Gastrocnemius medialis (tissue), 4 donors: ENCODE data around the gene KANSL1. TPM values are rescaled to one million over a fixed set of nuclear protein-coding genes. Genes with fewer than 3 reads are reported as not detected.

Source experiments
- ATAC-seq, 2 donors: fragments of 150-250 bp; one replicate each; pipeline ENCODE4 v1.9.1; 2016
- DNase-seq, 2 donors: peaks; one replicate each; pipeline ENCODE4 v3.0.0-alpha.2; 2019
- H3K27ac ChIP-seq, 4 donors: fragments of 200-600 bp; sonication (generic); 1 replicate in 1 of 4; 2 replicates in 3 of 4; pipeline ENCODE4 v1.5.1; 2016 to 2018; ENCODE audit warnings: mild to moderate bottlenecking in 2 of 4, moderate library complexity in 1 of 4
- H3K27me3 ChIP-seq, 3 donors: fragments of 200-600 bp; sonication (generic) in 2 of 3; 1 replicate in 1 of 3; 2 replicates in 2 of 3; pipeline versions ENCODE4 v1.5.1 to v1.6.0; 2016 to 2019; ENCODE audit warnings: mild to moderate bottlenecking in 1 of 3, moderate library complexity in 1 of 3
- H3K36me3 ChIP-seq, 2 donors: fragments of 200-600 bp; sonication (generic) in 1 of 2; one replicate each; pipeline ENCODE4 v1.5.1; 2017 to 2018
- H3K4me1 ChIP-seq, 2 donors: fragments of 200-600 bp; sonication (generic) in 1 of 2; one replicate each; pipeline ENCODE4 v1.5.1; 2016 to 2017; ENCODE audit warnings: mild to moderate bottlenecking in 2 of 2
- H3K4me3 ChIP-seq, 4 donors: fragments of 200-600 bp; sonication (generic) in 3 of 4; 1 replicate in 1 of 4; 2 replicates in 3 of 4; pipeline ENCODE4 v1.5.1; 2016 to 2019; ENCODE audit warnings: mild to moderate bottlenecking in 2 of 4
- H3K9me3 ChIP-seq, 3 donors: fragments of 200-600 bp; sonication (generic) in 2 of 3; 1 replicate in 1 of 3; 2 replicates in 2 of 3; pipeline ENCODE4 v1.5.1; 2016 to 2019
- CTCF ChIP-seq, 5 experiments: fragments of 450-650 bp in 3 of 5; fragments of 200-600 bp in 2 of 5; sonication (generic) in 2 of 5; IDR thresholded peaks in 4 of 5; conservative IDR thresholded peaks in 1 of 5; 1 replicate in 4 of 5; 2 replicates in 1 of 5; pipeline ENCODE4 v1.5.1; 2016 to 2019; ENCODE audit warnings: antibody characterized with exemption in 5 of 5, mild to moderate bottlenecking in 3 of 5, moderate library complexity in 3 of 5
- POLR2A ChIP-seq, 2 donors: fragments of 450-650 bp; IDR thresholded peaks; one replicate each; pipeline ENCODE4 v1.6.1; 2017; ENCODE audit warnings: antibody characterized with exemption in 2 of 2, mild to moderate bottlenecking in 2 of 2, moderate library complexity in 2 of 2
- in situ Hi-C, 4 donors: fragments of 200-750 bp; cut with MboI; loops; one replicate each; pipeline versions ENCODE4 v1.15.0 to v1.8.0; 2017; ENCODE audit warnings: low sequenced_read_pairs in 4 of 4
- intact Hi-C: fragments of 100-400 bp; cut with DNase I; formaldehyde crosslinking; loops from one replicate; pipeline ENCODE4 v1.15.1; 2023; ENCODE audit warnings: low total_unique reads
- total RNA-seq, 4 donors: library from RNA; depleted of rRNA; stranded (reverse); fragments of >200 nt; gene quantifications; one replicate each; pipeline versions ENCODE4 v1.1.0 to v1.2.3, GENCODE V29; 2016

Gene KANSL1
- total RNA-seq, 4 donors from 2014 or later = 19.9 to 35.9 (median 31.2) TPM

- H3K4me1 ChIP-seq = peaks cover 8 to 9% of the 10 kb centered on the region in 2 donors
Measured at GRCh38 chr17:46201491-46201890, 8.3 kb upstream of the KANSL1 start.

GRCh38 chr17:46200197-46200596 lies 7.0 kb upstream of the KANSL1 start:
- Histone ChIP-seq H3K9me3 (no peaks in the 10 kb centered on the region), H3K4me1 (peaks cover 8 to 9% of the 10 kb centered on the region in 2 donors), H3K36me3 (no peaks in the 10 kb centered on the region), H3K27ac (no peak overlapping the region), H3K4me3 (no peak overlapping the region), H3K27me3 (no peaks in the 10 kb centered on the region)
- no peak for ATAC-seq
- intact Hi-C loops (no loop called here), in situ Hi-C loops (no loop called here)
- TF ChIP-seq CTCF (IDR thresholded peaks at IDR 0.05 in 4 of 5, conservative IDR thresholded peaks at IDR 0.05 in 1 of 5) (no peak), POLR2A (IDR thresholded peaks at IDR 0.05) (no peak)
- no peak for DNase-seq

More at GRCh38 chr17:46201491-46201890, 8.3 kb upstream of the KANSL1 start:
- DNase-seq (no peak), ATAC-seq (no peak)
- intact Hi-C loops = no loop called here
- no peaks in the 10 kb centered on the region for H3K27me3 ChIP-seq
- H3K36me3 ChIP-seq = no peaks in the 10 kb centered on the region
- no peaks in the 10 kb centered on the region for H3K9me3 ChIP-seq
- no peak for TF ChIP-seq POLR2A (IDR thresholded peaks at IDR 0.05)
- in situ Hi-C loops = no loop called here
- no peak overlapping the region for H3K4me3 ChIP-seq
- H3K27ac ChIP-seq = no peak overlapping the region

GRCh38 chr17:46199379-46199778 lies 6.2 kb upstream of the KANSL1 start:
- intact Hi-C loops = no loop called here
- TF ChIP-seq CTCF (IDR thresholded peaks at IDR 0.05 in 4 of 5, conservative IDR thresholded peaks at IDR 0.05 in 1 of 5) (no peak), POLR2A (IDR thresholded peaks at IDR 0.05) (no peak)
- H3K27ac ChIP-seq = no peak overlapping the region

GRCh38 chr17:46198233-46198632 lies 5.0 kb upstream of the KANSL1 start:
- no peak overlapping the region for H3K27ac ChIP-seq
- no peaks in the 10 kb centered on the region for H3K27me3 ChIP-seq
- no peak overlapping the region for H3K4me3 ChIP-seq
- ATAC-seq (no peak), DNase-seq (no peak)
- TF ChIP-seq CTCF (IDR thresholded peaks at IDR 0.05 in 4 of 5, conservative IDR thresholded peaks at IDR 0.05 in 1 of 5) (no peak), POLR2A (IDR thresholded peaks at IDR 0.05) (no peak)
- H3K4me1 ChIP-seq = peaks cover 15 to 19% of the 10 kb centered on the region in 2 donors
- no peaks in the 10 kb centered on the region for H3K9me3 ChIP-seq
- in situ Hi-C loops = loop anchor here in 1 of 4 donors (5.0 kb wide), 1 partner anchor 156 kb away; no protein-coding TSS in a partner anchor
- H3K36me3 ChIP-seq = no peaks in the 10 kb centered on the region
- intact Hi-C loops = no loop called here

More at GRCh38 chr17:46199379-46199778, 6.2 kb upstream of the KANSL1 start:
- in situ Hi-C loops = loop anchor here in 1 of 4 donors (5.0 kb wide), 1 partner anchor 157 kb away; no protein-coding TSS in a partner anchor
- Histone ChIP-seq H3K36me3 (no peaks in the 10 kb centered on the region), H3K9me3 (no peaks in the 10 kb centered on the region), H3K4me3 (no peak overlapping the region), H3K27me3 (no peaks in the 10 kb centered on the region), H3K4me1 (peaks cover 13 to 17% of the 10 kb centered on the region in 2 donors)
- no peak for ATAC-seq
- no peak for DNase-seq

GRCh38 chr17:46197530-46197929 lies 4.3 kb upstream of the KANSL1 start:
- in situ Hi-C loops (loop anchor here in 1 of 4 donors (5.0 kb wide), 1 partner anchor 155 kb away; no protein-coding TSS in a partner anchor), intact Hi-C loops (no loop called here)
- Histone ChIP-seq H3K4me3 (no peak overlapping the region), H3K27ac (no peak overlapping the region), H3K4me1 (peaks cover 15 to 19% of the 10 kb centered on the region in 2 donors), H3K9me3 (no peaks in the 10 kb centered on the region), H3K27me3 (no peaks in the 10 kb centered on the region), H3K36me3 (no peaks in the 10 kb centered on the region)
- ATAC-seq (no peak), DNase-seq (no peak)
- TF ChIP-seq CTCF (IDR thresholded peaks at IDR 0.05 in 4 of 5, conservative IDR thresholded peaks at IDR 0.05 in 1 of 5) = no peak
- no peak for TF ChIP-seq POLR2A (IDR thresholded peaks at IDR 0.05)
